Forelimb muscle (tissue), 1 donor: Measurements from ENCODE around the gene PPP1R3D. TPM values are rescaled to one million over a fixed set of nuclear protein-coding genes. Genes with fewer than 3 reads are reported as not detected.

Experiments used
- DNase-seq: peaks from one replicate; pipeline ENCODE4 v3.0.0-alpha.2; 2013; ENCODE audit warnings: low read depth
- polyA plus RNA-seq: library from polyadenylated mRNA; unstranded; fragments of 120-200 nt; gene quantifications from one replicate; pipeline ENCODE4 v1.2.1, GENCODE V29; 2013; ENCODE audit not compliant: insufficient read length

PPP1R3D gene
- polyA plus RNA-seq, 1 donor: 4.6 TPM

- peak; percentile 44 for DNase-seq
These were observed 9.0 kb upstream of the PPP1R3D start for GRCh38 chr20:59948828-59949720.

GRCh38 chr20:59948212-59948611 lies 8.1 kb upstream of the PPP1R3D start:
- DNase-seq: no peak

GRCh38 chr20:59947376-59947775 lies 7.3 kb upstream of the PPP1R3D start:
- no peak for DNase-seq

GRCh38 chr20:59945731-59946130 lies 5.6 kb upstream of the PPP1R3D start:
- DNase-seq: no peak

GRCh38 chr20:59945175-59945574 lies 5.1 kb upstream of the PPP1R3D start:
- DNase-seq: no peak

GRCh38 chr20:59944726-59945125 lies 4.6 kb upstream of the PPP1R3D start:
- no peak for DNase-seq

GRCh38 chr20:59942245-59942644 lies 2.1 kb upstream of the PPP1R3D start:
- no peak for DNase-seq

- no peak for DNase-seq
These were observed 820 bp upstream of the PPP1R3D start for GRCh38 chr20:59940956-59941294.

GRCh38 chr20:59939879-59940128 lies 301 bp downstream of the PPP1R3D start:
- no peak for DNase-seq

- DNase-seq: no peak
These were observed 840 bp downstream of the PPP1R3D start for GRCh38 chr20:59939052-59939878.

GRCh38 chr20:59938696-59939051 lies 1.4 kb downstream of the PPP1R3D start:
- no peak for DNase-seq

GRCh38 chr20:59938221-59938620 lies 1.9 kb downstream of the PPP1R3D start:
- no peak for DNase-seq

GRCh38 chr20:59937150-59937549 lies 3.0 kb downstream of the PPP1R3D start:
- no peak for DNase-seq

- DNase-seq: no peak
These were observed 3.7 kb downstream of the PPP1R3D start for GRCh38 chr20:59936409-59936808.

GRCh38 chr20:59935457-59936185 lies 4.5 kb downstream of the PPP1R3D start:
- DNase-seq: no peak

- DNase-seq: no peak
These were observed 6.1 kb downstream of the PPP1R3D start for GRCh38 chr20:59933849-59934585.

- no peak for DNase-seq
These were observed 6.7 kb downstream of the PPP1R3D start, which contains the start of gene SYCP2 for GRCh38 chr20:59933296-59933848. SYCP2 (minus strand) TSS chr20:59933637; CDS start chr20:59922413, 11,224 bp downstream.

- DNase-seq: no peak
These were observed 7.3 kb downstream of the PPP1R3D start for GRCh38 chr20:59932616-59933295.

GRCh38 chr20:59931511-59932312 lies 8.4 kb downstream of the PPP1R3D start:
- DNase-seq: no peak

- DNase-seq: no peak
These were observed 14.2 kb downstream of the PPP1R3D start for GRCh38 chr20:59925899-59926298.
